GM12878 (cell line): Measurements from ENCODE around the gene P3H2. TPM values are rescaled to one million over a fixed set of nuclear protein-coding genes. Genes with fewer than 3 reads are reported as not detected.

ENCODE experiments used
- ATAC-seq: fragments of 200-7000 bp; cut with Tn5 transposase; 3 replicates; pipeline ENCODE4 v1.9.1; 2020; ENCODE audit warnings: mild to moderate bottlenecking, moderate library complexity
- BruUV-seq: library from RNA; stranded (reverse); fragments of 400-500 nt; replicated peaks from 2 replicates; lab custom pipeline; 2021; lab: Mats Ljungman, UMichigan
- CTCF ChIA-PET: fragments of 300-600 bp; sonication (Branson Sonifier 250); formaldehyde crosslinking; extraction: SDS; loops from one replicate; lab custom pipeline; 2021; ENCODE audit warnings: inconsistent platforms; lab: Yijun Ruan, JAX
- POLR2A ChIA-PET: fragments of 350-600 bp; formaldehyde crosslinking; extraction: SDS; loops from one replicate; lab custom pipeline; 2021; ENCODE audit warnings: inconsistent platforms; lab: Charles Lee
- RAD21 ChIA-PET: fragments of 300-600 bp; sonication (Branson Sonifier 250); formaldehyde crosslinking; loops from one replicate; lab custom pipeline; 2023; ENCODE audit warnings: antibody characterized with exemption; ENCODE audit not compliant: unreplicated experiment; lab: Charles Lee
- SMC1A ChIA-PET: fragments of 300-600 bp; sonication (Branson Sonifier 250); formaldehyde crosslinking; loops from one replicate; lab custom pipeline; 2023; ENCODE audit not compliant: unreplicated experiment, uncharacterized antibody; lab: Charles Lee
- DNase-seq: peaks from one replicate; pipeline ENCODE4 v3.0.0-alpha.2; 2011; ENCODE audit warnings: low read depth, low spot score
- FAIRE-seq: peaks from 3 replicates; lab custom pipeline; 2011; peaks lifted over from hg19 to GRCh38; lab: Jason Lieb, UNC
- H2AFZ ChIP-seq: 2 replicates; pipeline ENCODE4 v1.6.0; 2011; ENCODE audit warnings: low read depth, low read length, control low read depth; ENCODE audit not compliant: control insufficient read depth
- H3K27ac ChIP-seq: 2 replicates; pipeline ENCODE4 v1.5.1; 2011; ENCODE audit warnings: control low read depth; ENCODE audit not compliant: control insufficient read depth, insufficient read depth
- H3K27me3 ChIP-seq, 2 experiments: replicated peaks in 1 of 2; 2 replicates each; pipeline versions ENCODE4 v1.6.0 to v1.6.1; 2011; ENCODE audit warnings: low read length in 1 of 2; ENCODE audit not compliant: control insufficient read depth in 2 of 2, insufficient read depth in 2 of 2
- H3K36me3 ChIP-seq, 2 experiments: 2 replicates each; pipeline ENCODE4 v1.5.1; 2011; ENCODE audit warnings: low read length in 1 of 2; ENCODE audit not compliant: control insufficient read depth in 2 of 2, insufficient read depth in 2 of 2
- H3K4me1 ChIP-seq: 2 replicates; pipeline ENCODE4 v1.6.1; 2011; ENCODE audit warnings: mild to moderate bottlenecking, low read length, moderate library complexity, mixed read lengths; ENCODE audit not compliant: control insufficient read depth, insufficient read depth
- H3K4me2 ChIP-seq: 2 replicates; pipeline ENCODE4 v1.6.0; 2011; ENCODE audit warnings: control low read depth; ENCODE audit not compliant: control insufficient read depth, insufficient read depth
- H3K4me3 ChIP-seq: fragments of 200-600 bp; sonication (generic); 2 replicates; pipeline ENCODE4 v1.5.1; 2016
- H3K79me2 ChIP-seq: 2 replicates; pipeline ENCODE4 v1.6.0; 2011; ENCODE audit warnings: low read length; ENCODE audit not compliant: control insufficient read depth, insufficient read depth
- H3K9ac ChIP-seq: 2 replicates; pipeline ENCODE4 v1.8.0; 2011; ENCODE audit warnings: low read length, control low read depth, mixed read lengths; ENCODE audit not compliant: control insufficient read depth, insufficient read depth
- H3K9me3 ChIP-seq: replicated peaks from 3 replicates; pipeline ENCODE4 v1.5.1; 2011; ENCODE audit warnings: mild to moderate bottlenecking, low read length; ENCODE audit not compliant: control insufficient read depth, insufficient read depth
- H4K20me1 ChIP-seq: 2 replicates; pipeline ENCODE4 v1.6.0; 2011; ENCODE audit not compliant: control insufficient read depth, insufficient read depth
- BCL11A ChIP-seq: IDR thresholded peaks from 2 replicates; pipeline ENCODE4 v1.6.1; 2011; ENCODE audit warnings: low read depth, low read length
- HCFC1 ChIP-seq: fragments of 150-350 bp; IDR thresholded peaks from 2 replicates; pipeline ENCODE4 v1.6.1; 2014; ENCODE audit warnings: low read length
- JUND ChIP-seq: IDR thresholded peaks from 2 replicates; pipeline ENCODE4 v1.6.1; 2012; ENCODE audit warnings: low read depth, mild to moderate bottlenecking, low read length, improper control_type of control experiment, moderate library complexity
- MAX ChIP-seq: IDR thresholded peaks from 2 replicates; pipeline ENCODE4 v1.6.1; 2012; ENCODE audit warnings: low read depth, low read length, improper control_type of control experiment
- MXI1 ChIP-seq: fragments of 150-350 bp; IDR thresholded peaks from 2 replicates; pipeline ENCODE4 v1.6.1; 2011; ENCODE audit warnings: low read depth, mild to moderate bottlenecking, inconsistent platforms, low read length, improper control_type of control experiment
- NBN ChIP-seq: fragments of 450-650 bp; IDR thresholded peaks from 2 replicates; pipeline ENCODE4 v1.6.1; 2016
- NFYB ChIP-seq: IDR thresholded peaks from 2 replicates; pipeline ENCODE4 v1.6.1; 2011; ENCODE audit warnings: low read depth, mild to moderate bottlenecking, low read length, improper control_type of control experiment, moderate library complexity; ENCODE audit not compliant: insufficient read depth
- NKRF ChIP-seq: fragments of 450-650 bp; conservative IDR thresholded peaks from 2 replicates; pipeline ENCODE4 v1.6.1; 2017; ENCODE audit warnings: mild to moderate bottlenecking, moderate library complexity
- RBBP5 ChIP-seq: fragments of 200-600 bp; sonication (generic); conservative IDR thresholded peaks from 2 replicates; pipeline ENCODE4 v1.6.1; 2016
- SMC3 ChIP-seq: IDR thresholded peaks from 2 replicates; pipeline ENCODE4 v1.6.1; 2011; ENCODE audit warnings: low read length, improper control_type of control experiment, borderline replicate concordance
- SREBF1 ChIP-seq: IDR thresholded peaks from 2 replicates; pipeline ENCODE4 v1.6.1; 2012; ENCODE audit warnings: mild to moderate bottlenecking, low read length
- SREBF2 ChIP-seq: IDR thresholded peaks from 2 replicates; pipeline ENCODE4 v1.6.1; 2012; ENCODE audit warnings: mild to moderate bottlenecking, low read length
- TCF7 ChIP-seq: IDR thresholded peaks from 2 replicates; pipeline ENCODE4 v1.6.1; 2014; ENCODE audit warnings: antibody characterized with exemption, borderline replicate concordance
- YBX1 ChIP-seq: fragments of 450-650 bp; IDR thresholded peaks from 2 replicates; pipeline ENCODE4 v1.6.1; 2016; ENCODE audit warnings: antibody characterized with exemption
- ZNF274 ChIP-seq: IDR thresholded peaks from one replicate; pipeline ENCODE4 v1.8.0; 2011; ENCODE audit not compliant: insufficient read length, insufficient read depth
- WGBS: methylation state at CpG from one replicate; pipeline ENCODE4 v1.1.6; 2016; ENCODE audit warnings: low lambda C conversion rate; ENCODE audit not compliant: insufficient replicate concordance, insufficient coverage; ENCODE audit errors: missing lambda C conversion rate; 5-methylcytosine and 5-hydroxymethylcytosine counted together
- in situ Hi-C: fragments of 300-500 bp; cut with MboI; formaldehyde crosslinking; loops from 9 replicates; pipeline ENCODE4 v1.14.3; 2018; ENCODE audit warnings: mixed read lengths
- intact Hi-C: fragments of 100-400 bp; cut with micrococcal nuclease; formaldehyde crosslinking; loops from one replicate; pipeline ENCODE4 v1.14.2; 2022; ENCODE audit not compliant: unreplicated experiment
- polyA plus RNA-seq, 11 experiments: library from polyadenylated mRNA; depleted of rRNA in 4 of 11; unstranded in 6 of 11; stranded (reverse) in 5 of 11; fragments of >200 nt; fragmentation: Nextera tagmentation in 4 of 11; fragmentation: Illumina TruSeq in 1 of 11; extraction: Ambion mirVana in 4 of 11; extraction: Trizol in 1 of 11; gene quantifications; 1 replicate in 1 of 11; 2 replicates in 10 of 11; pipeline versions ENCODE4 v1.2.1 to v1.2.3, GENCODE V29; 2011 to 2016; ENCODE audit warnings: inconsistent platforms in 2 of 11, missing spikeins in 2 of 11, low read depth in 1 of 11
- total RNA-seq, 4 experiments: library from RNA; depleted of rRNA in 3 of 4; stranded (reverse); fragments of >200 nt in 3 of 4; fragmentation: Illumina TruSeq in 1 of 4; extraction: Trizol in 1 of 4; gene quantifications; 2 replicates each; pipeline versions ENCODE4 v1.2.1 to v1.2.3, GENCODE V29; 2013 to 2021
- TF ChIP-seq, protein P1 (sequence below): IDR thresholded peaks from 2 replicates; pipeline ENCODE4 v1.6.1; 2012; ENCODE audit warnings: low read length, inconsistent platforms
- TF ChIP-seq, protein P2 (sequence below): fragments of 450-650 bp; formaldehyde crosslinking; IDR thresholded peaks from 2 replicates; pipeline ENCODE4 v1.4.0; 2022; ENCODE audit warnings: mild to moderate bottlenecking, moderate library complexity

P3H2 gene
- total and polyA plus RNA-seq, 10 of the 15 experiments (the other 5 are each of a cell fraction or from before 2014, with no cell fraction given) = 27.0 to 97.6 (median 83.2) TPM

GRCh38 chr3:189947948-189948723, 172.6 kb downstream of the P3H2 start:
- H3K4me1 ChIP-seq = peaks cover 3% of the 10 kb centered on the region; the same call in 1 of the 2 replicates
- ChIA-PET RAD21 (interaction anchor here (0.6 to 7.6 kb wide), 46 partner anchors 8 to 802 kb away, joined by 3 to 195 read pairs (median 4); no protein-coding TSS in a partner anchor), CTCF (interaction anchor here (0.6 to 9.2 kb wide), 63 partner anchors 8 to 1197 kb away, joined by 3 to 288 read pairs (median 4); partner anchors contain the start of gene TP63), SMC1A (interaction anchor here (0.6 to 11.1 kb wide), 63 partner anchors 8 to 1081 kb away, joined by 3 to 213 read pairs (median 3); partner anchors contain the start of gene TP63), POLR2A (interaction anchor here (1.2 kb wide), 1 partner anchor 9 kb away, joined by 4 read pairs; no protein-coding TSS in a partner anchor)
- in situ Hi-C loops (no loop called here), intact Hi-C loops (loop anchor here (1.0 to 10.0 kb wide), 5 partner anchors 261 to 678 kb away; no protein-coding TSS in a partner anchor)
- no peaks in the 10 kb centered on the region; a peak in 1 of 4 replicates for H3K27me3 ChIP-seq
- H3K79me2 ChIP-seq = no peaks in the 10 kb centered on the region
- no peaks in the 10 kb centered on the region for H4K20me1 ChIP-seq
- DNase-seq = peak; percentile 32
- peak; percentile 79 for FAIRE-seq
- no peak overlapping the region for H3K4me3 ChIP-seq
- H3K9ac ChIP-seq = no peak overlapping the region
- H2AFZ ChIP-seq = peak overlapping the region; percentile 42
- no peaks in the 10 kb centered on the region for H3K36me3 ChIP-seq
- BruUV-seq = no TSS peak
- H3K4me2 ChIP-seq = 0 out of 2 replicates have a peak overlapping the region, but pooled peaks have one; percentile 7
- H3K9me3 ChIP-seq = no peaks in the 10 kb centered on the region
- peak; percentile 76 for ATAC-seq
- no peak overlapping the region for H3K27ac ChIP-seq
- under 1% methylated on average over 6 of the region's 6 CpGs for WGBS
- TF ChIP-seq, protein P1, sequence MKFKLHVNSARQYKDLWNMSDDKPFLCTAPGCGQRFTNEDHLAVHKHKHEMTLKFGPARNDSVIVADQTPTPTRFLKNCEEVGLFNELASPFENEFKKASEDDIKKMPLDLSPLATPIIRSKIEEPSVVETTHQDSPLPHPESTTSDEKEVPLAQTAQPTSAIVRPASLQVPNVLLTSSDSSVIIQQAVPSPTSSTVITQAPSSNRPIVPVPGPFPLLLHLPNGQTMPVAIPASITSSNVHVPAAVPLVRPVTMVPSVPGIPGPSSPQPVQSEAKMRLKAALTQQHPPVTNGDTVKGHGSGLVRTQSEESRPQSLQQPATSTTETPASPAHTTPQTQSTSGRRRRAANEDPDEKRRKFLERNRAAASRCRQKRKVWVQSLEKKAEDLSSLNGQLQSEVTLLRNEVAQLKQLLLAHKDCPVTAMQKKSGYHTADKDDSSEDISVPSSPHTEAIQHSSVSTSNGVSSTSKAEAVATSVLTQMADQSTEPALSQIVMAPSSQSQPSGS = no peak
- no peak for TF ChIP-seq ZNF274
- TF ChIP-seq NFYB = no peak
- no peak for TF ChIP-seq YBX1
- TF ChIP-seq RBBP5 = no peak
- peak; percentile 89 for TF ChIP-seq SMC3
- TF ChIP-seq NBN = 0 out of 2 replicates have a peak, but pooled peaks have one; percentile 33
- TF ChIP-seq HCFC1 = no peak
- no peak for TF ChIP-seq SREBF2
- TF ChIP-seq BCL11A = no peak
- no peak for TF ChIP-seq SREBF1
- TF ChIP-seq MXI1 = no peak
- TF ChIP-seq JUND = no peak
- no peak for TF ChIP-seq MAX
- TF ChIP-seq, protein P2, sequence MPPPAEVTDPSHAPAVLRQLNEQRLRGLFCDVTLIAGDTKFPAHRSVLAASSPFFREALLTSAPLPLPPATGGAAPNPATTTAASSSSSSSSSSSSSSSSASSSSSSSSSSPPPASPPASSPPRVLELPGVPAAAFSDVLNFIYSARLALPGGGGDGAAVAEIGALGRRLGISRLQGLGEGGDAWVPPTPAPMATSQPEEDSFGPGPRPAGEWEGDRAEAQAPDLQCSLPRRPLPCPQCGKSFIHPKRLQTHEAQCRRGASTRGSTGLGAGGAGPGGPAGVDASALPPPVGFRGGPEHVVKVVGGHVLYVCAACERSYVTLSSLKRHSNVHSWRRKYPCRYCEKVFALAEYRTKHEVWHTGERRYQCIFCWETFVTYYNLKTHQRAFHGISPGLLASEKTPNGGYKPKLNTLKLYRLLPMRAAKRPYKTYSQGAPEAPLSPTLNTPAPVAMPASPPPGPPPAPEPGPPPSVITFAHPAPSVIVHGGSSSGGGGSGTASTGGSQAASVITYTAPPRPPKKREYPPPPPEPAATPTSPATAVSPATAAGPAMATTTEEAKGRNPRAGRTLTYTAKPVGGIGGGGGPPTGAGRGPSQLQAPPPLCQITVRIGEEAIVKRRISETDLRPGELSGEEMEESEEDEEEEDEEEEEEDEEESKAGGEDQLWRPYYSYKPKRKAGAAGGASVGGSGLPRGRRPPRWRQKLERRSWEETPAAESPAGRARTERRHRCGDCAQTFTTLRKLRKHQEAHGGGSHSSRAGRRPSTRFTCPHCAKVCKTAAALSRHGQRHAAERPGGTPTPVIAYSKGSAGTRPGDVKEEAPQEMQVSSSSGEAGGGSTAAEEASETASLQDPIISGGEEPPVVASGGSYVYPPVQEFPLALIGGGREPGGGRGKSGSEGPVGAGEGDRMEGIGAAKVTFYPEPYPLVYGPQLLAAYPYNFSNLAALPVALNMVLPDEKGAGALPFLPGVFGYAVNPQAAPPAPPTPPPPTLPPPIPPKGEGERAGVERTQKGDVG (CRISPR knock-in tag) = no peak
- no peak for TF ChIP-seq NKRF
- TF ChIP-seq TCF7 = 0 out of 2 replicates have a peak, but pooled peaks have one; percentile 9
